Posterior cingulate gyrus (tissue), 11 donors: Measurements from ENCODE around the gene SEPTIN5.
"Not testable (repeated sequence)": the region's sequence is repeated elsewhere in the genome, so short reads cannot be mapped to it uniquely, and the experiment has no call there.

ENCODE experiments used
- DNase-seq, 10 donors: peaks; one replicate each; pipeline versions ENCODE4 v3.0.0 to v3.0.0-alpha.2; 2020 to 2021; ENCODE audit warnings: mixed read lengths in 3 of 10
- intact Hi-C: fragments of 100-400 bp; cut with DNase I; formaldehyde crosslinking; loops from one replicate; pipeline ENCODE4 v1.15.1; 2023

Gene SEPTIN5

GRCh38 chr22:19717691-19718455, 3.6 kb downstream of the SEPTIN5 start:
- intact Hi-C loops, result loop anchor here (2.0 to 10.0 kb wide), 3 partner anchors 41 to 763 kb away; no protein-coding TSS in a partner anchor
- DNase-seq, result peak; percentile 61 to 96 (median 74)

GRCh38 chr22:19718456-19719049, 4.2 kb downstream of the SEPTIN5 start:
- intact Hi-C loops, result loop anchor here (2.0 to 10.0 kb wide), 3 partner anchors 41 to 764 kb away; no protein-coding TSS in a partner anchor
- DNase-seq, result no peak

GRCh38 chr22:19719050-19719482, 4.8 kb downstream of the SEPTIN5 start:
- intact Hi-C loops, result loop anchor here (2.0 to 10.0 kb wide), 3 partner anchors 42 to 764 kb away; no protein-coding TSS in a partner anchor
- DNase-seq, result no peak

GRCh38 chr22:19719488-19720021, 5.3 kb downstream of the SEPTIN5 start:
- DNase-seq, result no peak
- intact Hi-C loops, result loop anchor here (2.0 to 10.0 kb wide), 3 partner anchors 42 to 765 kb away; no protein-coding TSS in a partner anchor

- intact Hi-C loops, result no loop called here
- no peak for DNase-seq
These were observed 6.0 kb downstream of the SEPTIN5 start for GRCh38 chr22:19720150-19720827.

GRCh38 chr22:19720999-19721329, 6.7 kb downstream of the SEPTIN5 start:
- no peak for DNase-seq
- intact Hi-C loops, result no loop called here

- DNase-seq, result no peak
- intact Hi-C loops, result no loop called here
These were observed 7.3 kb downstream of the SEPTIN5 start for GRCh38 chr22:19721330-19722177.

- no peak for DNase-seq
- intact Hi-C loops, result no loop called here
These were observed 8.1 kb downstream of the SEPTIN5 start for GRCh38 chr22:19722178-19722981.

GRCh38 chr22:19722982-19723231, 8.6 kb downstream of the SEPTIN5 start:
- intact Hi-C loops, result no loop called here
- DNase-seq, result no peak

GRCh38 chr22:19723232-19723982, 9.1 kb downstream of the SEPTIN5 start, which contains the start of gene GP1BB:
Gene GP1BB, plus strand, starts transcription at chr22:19723539. Its CDS starts 31 bp downstream, at chr22:19723570.
- intact Hi-C loops, result no loop called here

GRCh38 chr22:19723983-19724827, 9.9 kb downstream of the SEPTIN5 start:
- no peak for DNase-seq
- intact Hi-C loops, result no loop called here

More at GRCh38 chr22:19723232-19723982, 9.1 kb downstream of the SEPTIN5 start, which contains the start of gene GP1BB:
- no peak for DNase-seq

- no peak for DNase-seq
- intact Hi-C loops, result no loop called here
These were observed 10.8 kb downstream of the SEPTIN5 start for GRCh38 chr22:19724927-19725661.

GRCh38 chr22:19726064-19726788, 11.9 kb downstream of the SEPTIN5 start:
- intact Hi-C loops, DNase-seq: not testable (repeated sequence)

GRCh38 chr22:19727310-19728150, 13.2 kb downstream of the SEPTIN5 start:
- DNase-seq, result no peak
- intact Hi-C loops, result no loop called here

- no peak for DNase-seq
- intact Hi-C loops, result no loop called here
These were observed 14.0 kb downstream of the SEPTIN5 start for GRCh38 chr22:19728271-19728670.

GRCh38 chr22:19728836-19729235, 14.5 kb downstream of the SEPTIN5 start:
- intact Hi-C loops, result no loop called here
- no peak for DNase-seq
